Dermis lymphatic vessel endothelial cell (primary cell): ENCODE measurements around the gene CMC4. TPM values are rescaled to one million over a fixed set of nuclear protein-coding genes. Genes with fewer than 3 reads are reported as not detected.

ENCODE experiments used
- total RNA-seq: library from RNA; depleted of rRNA; stranded (reverse); fragments of >200 nt; gene quantifications from 2 replicates; pipeline ENCODE4 v1.2.1, GENCODE V29; 2014

CMC4 gene, protein sequence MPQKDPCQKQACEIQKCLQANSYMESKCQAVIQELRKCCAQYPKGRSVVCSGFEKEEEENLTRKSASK
- total RNA-seq = 9.4 and 10.7 TPM in 2 replicates

DNA sequence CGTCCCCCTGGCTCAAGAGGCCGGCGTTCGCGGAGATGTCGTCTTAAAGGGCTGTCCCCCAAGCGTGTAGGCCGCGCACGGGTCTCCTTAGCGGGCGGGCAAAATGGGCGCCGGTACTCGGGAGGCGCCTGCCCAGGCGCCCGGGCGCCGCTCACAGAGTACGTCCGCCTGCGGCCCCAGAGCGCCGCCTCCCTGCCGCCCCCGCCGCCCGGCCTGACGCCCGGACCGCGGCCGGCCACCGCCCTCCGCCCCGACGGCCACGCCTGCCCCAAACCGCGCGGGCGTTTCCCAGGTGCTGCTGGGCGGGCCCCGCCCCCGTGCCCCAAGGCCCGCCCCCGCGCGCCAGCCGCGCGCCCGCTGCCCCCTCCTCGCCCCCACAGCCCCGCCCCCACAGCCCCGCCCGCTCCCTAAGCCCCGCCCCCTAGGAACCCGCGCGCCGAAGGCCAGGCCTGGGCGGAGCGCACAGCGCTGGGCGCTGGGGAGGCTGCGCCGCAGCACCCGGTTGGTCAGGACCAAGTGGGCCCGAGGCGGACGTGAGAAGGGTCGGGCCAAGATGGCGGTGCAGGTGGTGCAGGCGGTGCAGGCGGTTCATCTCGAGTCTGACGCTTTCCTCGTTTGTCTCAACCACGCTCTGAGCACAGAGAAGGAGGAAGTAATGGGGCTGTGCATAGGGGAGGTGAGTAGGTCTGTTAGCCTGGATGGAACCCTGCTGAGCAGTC lies at the start of gene CMC4, which contains the start of the genes BRCC3 and MTCP1:
Gene CMC4, minus strand, starts transcription at position 162 of the 719 bp plus-strand sequence. CDS start 7,113 bp downstream, outside the sequence.
Gene BRCC3, plus strand, starts transcription at position 534 of the 719 bp plus-strand sequence. Its CDS starts 20 bp downstream, at position 554.
Gene MTCP1, minus strand, starts transcription at position 162 of the 719 bp plus-strand sequence. CDS start 5,126 bp downstream, outside the sequence.

DNA sequence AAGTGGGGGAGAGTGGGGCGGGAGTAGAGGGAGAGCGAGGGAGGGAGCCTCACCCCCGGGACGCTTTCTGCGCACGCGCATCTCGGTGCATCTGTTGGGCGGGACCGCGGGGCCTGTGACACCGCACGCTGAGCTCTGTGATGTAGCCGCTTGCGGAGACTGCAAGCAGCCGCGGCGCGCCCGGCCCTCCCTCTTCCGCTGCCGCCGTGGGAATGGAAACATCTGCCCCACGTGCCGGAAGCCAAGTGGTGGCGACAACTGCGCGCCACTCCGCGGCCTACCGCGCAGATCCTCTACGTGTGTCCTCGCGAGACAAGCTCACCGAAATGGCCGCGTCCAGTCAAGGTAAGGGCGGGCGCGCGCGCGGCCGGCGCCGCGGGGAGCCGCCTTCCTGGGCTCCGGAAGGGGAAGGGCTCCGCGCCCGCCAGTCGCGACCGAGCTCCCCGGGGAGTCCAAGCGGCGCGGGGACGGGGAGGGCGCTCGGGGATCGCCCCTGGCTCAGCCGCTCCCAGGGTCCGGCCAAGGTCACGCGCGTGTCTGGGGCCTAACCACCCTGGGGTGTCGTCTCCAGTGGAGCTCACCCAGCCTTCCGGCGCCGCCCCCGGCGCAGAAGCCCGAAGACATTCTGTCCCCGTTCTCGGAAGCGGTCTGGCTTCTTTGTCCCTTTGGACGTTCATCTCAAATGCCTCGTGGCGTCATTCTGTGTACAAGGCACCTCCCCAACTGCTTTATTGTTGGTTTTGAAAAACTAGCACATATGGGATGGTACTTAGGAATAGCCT lies 44.0 kb downstream of the CMC4 start, which contains the start of gene FUNDC2:
Gene FUNDC2, plus strand, starts transcription at position 118 of the 782 bp plus-strand sequence. Its CDS starts 95 bp downstream, at position 213.

DNA sequence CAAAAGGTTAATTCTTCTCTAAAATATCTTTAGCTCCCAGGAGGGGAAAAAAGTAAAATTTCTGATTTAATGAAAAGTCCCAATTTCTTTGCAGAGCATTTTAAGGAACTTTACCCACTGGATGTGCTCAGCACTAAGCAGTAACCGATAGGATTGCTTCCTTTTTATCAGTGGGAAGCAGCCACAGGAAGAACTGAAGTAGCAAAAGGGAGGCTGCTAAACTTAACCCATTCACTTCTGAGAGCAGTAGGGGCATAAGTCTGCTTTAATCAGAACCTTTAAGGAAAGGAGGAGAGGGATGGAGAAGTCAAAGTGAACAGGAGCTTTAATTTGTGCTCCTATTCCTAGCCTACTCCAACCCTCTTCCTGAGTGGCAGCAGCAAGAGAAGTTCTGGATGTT lies 48.4 kb downstream of the CMC4 start, which contains the start of gene F8:
Gene F8, minus strand, starts transcription at position 139 of the 400 bp plus-strand sequence. CDS start 171 bp downstream, outside the sequence.

Other genes starting within 250 kb of the CMC4 start
- not detected in 2 replicates for gene SMIM9, start 236.5 kb downstream of the CMC4 start, total RNA-seq
- gene F8A1, start 184.8 kb downstream of the CMC4 start, total RNA-seq = 1.7 and 2.1 TPM in 2 replicates
- gene F8, start 48.4 kb downstream of the CMC4 start, total RNA-seq = 15.1 and 22.4 TPM in 2 replicates
- gene FUNDC2, start 44.3 kb downstream of the CMC4 start, total RNA-seq = 98.7 and 111 TPM in 2 replicates
- gene MTCP1, start within 50 bp of the CMC4 start, total RNA-seq = 17.6 and 20.7 TPM in 2 replicates
- 11.3 and 11.5 TPM in 2 replicates for gene BRCC3, start 372 bp upstream of the CMC4 start, total RNA-seq
- gene VBP1, start 145.3 kb upstream of the CMC4 start, total RNA-seq = 48.9 and 57.2 TPM in 2 replicates
- gene RAB39B, start 193.4 kb upstream of the CMC4 start, total RNA-seq = 0.11 and 0.52 TPM in 2 replicates